WTC11 (cell line): Measurements from ENCODE around the gene SCYL1. TPM values are rescaled to one million over a fixed set of nuclear protein-coding genes. Genes with fewer than 3 reads are reported as not detected.

Experiments used
- ATAC-seq: fragments of 200-7000 bp; cut with Tn5 transposase; 2 replicates; pipeline ENCODE4 v1.10.0; 2021; ENCODE audit warnings: mild to moderate bottlenecking, moderate library complexity
- CTCF ChIA-PET: fragments of 300-600 bp; sonication (Branson Sonifier 250); formaldehyde crosslinking; loops from one replicate; lab custom pipeline; 2021; ENCODE audit warnings: antibody characterized with exemption; lab: Charles Lee
- POLR2A ChIA-PET: fragments of 350-600 bp; sonication (Branson Sonifier 250); formaldehyde crosslinking; loops from one replicate; lab custom pipeline; 2021; ENCODE audit warnings: antibody characterized with exemption; lab: Charles Lee
- DNase-seq: peaks from one replicate; pipeline ENCODE4 v3.0.0; 2021; ENCODE audit warnings: low spot score
- H3K27ac Mint-ChIP-seq: 2 replicates; pipeline ENCODE4 v1.8.0; 2021; ENCODE audit warnings: mixed read lengths
- H3K27me3 Mint-ChIP-seq: 2 replicates; pipeline ENCODE4 v1.8.0; 2021; ENCODE audit warnings: low read depth, mild to moderate bottlenecking, moderate library complexity, mixed read lengths
- H3K36me3 Mint-ChIP-seq: 2 replicates; pipeline ENCODE4 v1.8.0; 2021; ENCODE audit warnings: mixed read lengths
- H3K4me1 Mint-ChIP-seq: 2 replicates; pipeline ENCODE4 v1.8.0; 2022; ENCODE audit warnings: mixed read lengths
- H3K4me3 Mint-ChIP-seq: 2 replicates; pipeline ENCODE4 v1.8.0; 2021; ENCODE audit warnings: mild to moderate bottlenecking, moderate library complexity, mixed read lengths
- H3K9me3 Mint-ChIP-seq: 2 replicates; pipeline ENCODE4 v1.8.0; 2021; ENCODE audit warnings: mixed read lengths
- AR ChIP-seq: fragments of 250-450 bp; sonication (Bioruptor Pico); IDR thresholded peaks from 2 replicates; pipeline ENCODE4 v1.9.0; 2021; ENCODE audit warnings: mild to moderate bottlenecking
- CREB1 ChIP-seq: sonication (generic); formaldehyde crosslinking; IDR thresholded peaks from 2 replicates; pipeline ENCODE4 v1.8.0; 2023; ENCODE audit warnings: mild to moderate bottlenecking, missing genetic modification reagents
- ETV6 ChIP-seq: sonication (generic); formaldehyde crosslinking; IDR thresholded peaks from 2 replicates; pipeline ENCODE4 v1.8.1; 2022; ENCODE audit warnings: mild to moderate bottlenecking, missing genetic modification reagents
- FOXP4 ChIP-seq: sonication (generic); formaldehyde crosslinking; IDR thresholded peaks from 2 replicates; pipeline ENCODE4 v1.8.0; 2022; ENCODE audit warnings: mild to moderate bottlenecking, missing genetic modification reagents
- IRF1 ChIP-seq: sonication (generic); formaldehyde crosslinking; IDR thresholded peaks from 2 replicates; pipeline ENCODE4 v1.8.0; 2023; ENCODE audit warnings: missing genetic modification reagents
- KAT7 ChIP-seq: sonication (generic); formaldehyde crosslinking; IDR thresholded peaks from 2 replicates; pipeline ENCODE4 v1.8.1; 2023; ENCODE audit warnings: missing genetic modification reagents, mild to moderate bottlenecking, borderline replicate concordance
- MAX ChIP-seq: sonication (generic); formaldehyde crosslinking; IDR thresholded peaks from 2 replicates; pipeline ENCODE4 v1.8.0; 2022; ENCODE audit warnings: mild to moderate bottlenecking, missing genetic modification reagents
- NFATC4 ChIP-seq: fragments of 250-450 bp; sonication (Bioruptor Pico); IDR thresholded peaks from 2 replicates; pipeline ENCODE4 v1.9.0; 2021; ENCODE audit warnings: mild to moderate bottlenecking
- NR3C1 ChIP-seq: sonication (generic); formaldehyde crosslinking; conservative IDR thresholded peaks from 2 replicates; pipeline ENCODE4 v1.8.1; 2023; ENCODE audit warnings: low read depth, mild to moderate bottlenecking, missing genetic modification reagents
- OVOL2 ChIP-seq: fragments of 250-450 bp; sonication (Bioruptor Pico); IDR thresholded peaks from 2 replicates; pipeline ENCODE4 v1.9.0; 2021; ENCODE audit warnings: mild to moderate bottlenecking, borderline replicate concordance
- PRRX2 ChIP-seq: fragments of 250-450 bp; sonication (Bioruptor Pico); IDR thresholded peaks from 2 replicates; pipeline ENCODE4 v1.8.0; 2021; ENCODE audit warnings: mild to moderate bottlenecking
- RELA ChIP-seq: sonication (generic); formaldehyde crosslinking; IDR thresholded peaks from 2 replicates; pipeline ENCODE4 v1.8.1; 2022; ENCODE audit warnings: missing genetic modification reagents, mild to moderate bottlenecking, borderline replicate concordance
- SP1 ChIP-seq: sonication (generic); formaldehyde crosslinking; conservative IDR thresholded peaks from 2 replicates; pipeline ENCODE4 v1.8.1; 2022; ENCODE audit warnings: missing genetic modification reagents
- TEAD1 ChIP-seq: sonication (generic); formaldehyde crosslinking; IDR thresholded peaks from 2 replicates; pipeline ENCODE4 v1.8.0; 2022; ENCODE audit warnings: mild to moderate bottlenecking, missing genetic modification reagents
- ZNF138 ChIP-seq: sonication (generic); formaldehyde crosslinking; conservative IDR thresholded peaks from 2 replicates; pipeline ENCODE4 v1.8.1; 2022; ENCODE audit warnings: mild to moderate bottlenecking, moderate library complexity, missing genetic modification reagents
- ZNF263 ChIP-seq: sonication (generic); formaldehyde crosslinking; IDR thresholded peaks from 2 replicates; pipeline ENCODE4 v1.8.1; 2022; ENCODE audit warnings: low read depth, mild to moderate bottlenecking, moderate library complexity, missing genetic modification reagents
- ZNF425 ChIP-seq: fragments of 250-450 bp; sonication (Bioruptor Pico); conservative IDR thresholded peaks from 2 replicates; pipeline ENCODE4 v1.9.0; 2021; ENCODE audit warnings: mild to moderate bottlenecking
- ZNF671 ChIP-seq: fragments of 250-450 bp; sonication (Bioruptor Pico); IDR thresholded peaks from 2 replicates; pipeline ENCODE4 v1.8.0; 2021; ENCODE audit warnings: mild to moderate bottlenecking
- total RNA-seq: library from RNA; stranded (reverse); gene quantifications from 3 replicates; pipeline ENCODE4 v1.2.3, GENCODE V29; 2021

Gene SCYL1
- total RNA-seq, 1 experiment from 2014 or later = 76.8 TPM

GRCh38 chr11:65583589-65583988 is 58.7 kb downstream of the SCYL1 start:
- CTCF ChIA-PET = interaction anchor here (0.6 to 13.8 kb wide), 6 partner anchors 10 to 234 kb away, joined by 3 to 271 read pairs (median 26); partner anchors contain the start of genes FAM89B and ZNRD2
- H3K4me1 Mint-ChIP-seq = peaks cover 17% of the 10 kb centered on the region
- TF ChIP-seq MAX (CRISPR knock-in tag) = no peak
- no peak for TF ChIP-seq ZNF425 (CRISPR knock-in tag)
- no peak for TF ChIP-seq SP1
- no peak for TF ChIP-seq NR3C1
- no peak for TF ChIP-seq NFATC4 (CRISPR knock-in tag)
- TF ChIP-seq OVOL2 (CRISPR knock-in tag) = no peak
- no peak for TF ChIP-seq IRF1
- no peak for TF ChIP-seq ZNF671
- TF ChIP-seq CREB1 (CRISPR knock-in tag) = no peak
- TF ChIP-seq RELA (CRISPR knock-in tag) = no peak
- no peak for TF ChIP-seq ZNF263 (CRISPR knock-in tag)
- no peak for TF ChIP-seq PRRX2 (CRISPR knock-in tag)
- TF ChIP-seq TEAD1 = no peak
- H3K27ac Mint-ChIP-seq = no peak overlapping the region
- POLR2A ChIA-PET = no interaction called here
- ATAC-seq = no peak
- DNase-seq = no peak
- no peak overlapping the region for H3K4me3 Mint-ChIP-seq
- H3K36me3 Mint-ChIP-seq = no peaks in the 10 kb centered on the region
- H3K9me3 Mint-ChIP-seq = no peaks in the 10 kb centered on the region
- peaks cover 61% of the 10 kb centered on the region for H3K27me3 Mint-ChIP-seq

- H3K4me1 Mint-ChIP-seq = peaks cover 21% of the 10 kb centered on the region
- ATAC-seq (no peak), DNase-seq (no peak)
- no peak overlapping the region for H3K27ac Mint-ChIP-seq
- no peak for TF ChIP-seq AR (CRISPR knock-in tag)
- TF ChIP-seq CREB1 (CRISPR knock-in tag) = no peak
- no peak for TF ChIP-seq KAT7 (CRISPR knock-in tag)
- no peak for TF ChIP-seq ETV6
- TF ChIP-seq NR3C1 = no peak
- no peak for TF ChIP-seq FOXP4
- no peak for TF ChIP-seq ZNF138 (CRISPR knock-in tag)
- no peaks in the 10 kb centered on the region for H3K36me3 Mint-ChIP-seq
- CTCF ChIA-PET = interaction anchor here (0.6 to 13.8 kb wide), 7 partner anchors 9 to 234 kb away, joined by 3 to 271 read pairs (median 3); partner anchors contain the start of genes FAM89B, SIPA1 and ZNRD2
- no peaks in the 10 kb centered on the region for H3K9me3 Mint-ChIP-seq
- POLR2A ChIA-PET = interaction anchor here (1.0 kb wide), 1 partner anchor 33 kb away, joined by 3 read pairs; no protein-coding TSS in a partner anchor
- 0 out of 2 replicates have a peak overlapping the region, but pooled peaks have one; percentile 39 for H3K4me3 Mint-ChIP-seq
- H3K27me3 Mint-ChIP-seq = peaks cover 64% of the 10 kb centered on the region
Measured at GRCh38 chr11:65584106-65584505, 59.2 kb downstream of the SCYL1 start.
